Measurements from ENCODE around the gene KIAA1217.

- TF ChIP-seq TAF1 (IDR thresholded peaks at IDR 0.05; ENCODE audit: low read depth, low read length) (no peak), POLR2AphosphoS5 (IDR thresholded peaks at IDR 0.05; ENCODE audit: low read depth, low read length) (no peak)
Observed at GRCh38 chr10:24515481-24515880, 306.5 kb downstream of the KIAA1217 start.

Measured in GM12891 (cell line).